B cell (primary cell): ENCODE data around the gene TGM3. TPM values are rescaled to one million over a fixed set of nuclear protein-coding genes. Genes with fewer than 3 reads are reported as not detected.

Experiments used
- ATAC-seq: fragments of 200-7000 bp; cut with Tn5 transposase; one replicate; pipeline ENCODE4 v1.10.0; 2021; ENCODE audit warnings: low read depth, mild to moderate bottlenecking, moderate number of reproducible peaks, moderate library complexity
- CTCF ChIA-PET: fragments of 350-600 bp; sonication (Branson Sonifier 250); formaldehyde crosslinking; loops from one replicate; lab custom pipeline; 2021; ENCODE audit warnings: antibody characterized with exemption, inconsistent platforms; lab: Charles Lee
- POLR2A ChIA-PET: fragments of 350-600 bp; sonication (Branson Sonifier 250); formaldehyde crosslinking; loops from one replicate; lab custom pipeline; 2021; ENCODE audit warnings: antibody characterized with exemption; lab: Charles Lee
- DNase-seq: peaks from one replicate; pipeline ENCODE4 v3.0.0; 2013
- H2AFZ ChIP-seq: 2 replicates; pipeline ENCODE4 v1.6.1; 2012; ENCODE audit warnings: mild to moderate bottlenecking, low read depth, low read length; ENCODE audit not compliant: insufficient read depth, poor library complexity, severe bottlenecking
- H3K27ac ChIP-seq, 2 donors: 1 replicate in 1 of 2; 2 replicates in 1 of 2; pipeline ENCODE4 v1.5.1; 2012 to 2013; ENCODE audit warnings: low read length in 2 of 2, mild to moderate bottlenecking in 2 of 2, moderate library complexity in 1 of 2
- H3K27me3 ChIP-seq, 4 experiments: fragments of 200-600 bp in 1 of 4; sonication (generic) in 1 of 4; replicated peaks in 1 of 4; 1 replicate in 2 of 4; 2 replicates in 2 of 4; pipeline versions ENCODE4 v1.6.1 to v1.7.0; 2013 to 2016; ENCODE audit warnings: low read length in 3 of 4, mild to moderate bottlenecking in 2 of 4, mixed read lengths in 1 of 4, moderate library complexity in 1 of 4; ENCODE audit not compliant: insufficient read depth in 4 of 4, control insufficient read depth in 3 of 4; ENCODE audit errors: control extremely low read depth in 1 of 4
- H3K36me3 ChIP-seq, 2 experiments: replicated peaks in 1 of 2; 1 replicate in 1 of 2; 2 replicates in 1 of 2; pipeline versions ENCODE4 v1.6.1 to v1.7.1; 2013; ENCODE audit warnings: low read length in 1 of 2; ENCODE audit not compliant: insufficient read depth in 2 of 2, control insufficient read depth in 1 of 2; ENCODE audit errors: control extremely low read depth in 1 of 2, extremely low read depth in 1 of 2
- H3K4me1 ChIP-seq, 2 donors: fragments of 200-600 bp in 1 of 2; sonication (generic) in 1 of 2; 1 replicate in 1 of 2; 2 replicates in 1 of 2; pipeline versions ENCODE4 v1.5.1 to v1.6.1; 2013 to 2017; ENCODE audit warnings: low read length in 2 of 2; ENCODE audit not compliant: control insufficient read depth in 2 of 2, insufficient read depth in 2 of 2
- H3K4me2 ChIP-seq: replicated peaks from 2 replicates; pipeline ENCODE3; 2012; ENCODE audit warnings: mild to moderate bottlenecking, low read depth, low read length; ENCODE audit not compliant: poor library complexity, severe bottlenecking
- H3K4me3 ChIP-seq, 5 experiments: fragments of 200-600 bp in 1 of 5; sonication (generic) in 1 of 5; 1 replicate in 3 of 5; 2 replicates in 2 of 5; pipeline versions ENCODE4 v1.5.1 to v1.7.0; 2011 to 2016; ENCODE audit warnings: low read length in 4 of 5, mild to moderate bottlenecking in 4 of 5, low read depth in 2 of 5, control low read depth in 1 of 5, moderate library complexity in 1 of 5; ENCODE audit not compliant: insufficient read depth in 1 of 5; ENCODE audit errors: control extremely low read depth in 1 of 5, extremely low read depth in 1 of 5
- H3K79me2 ChIP-seq: fragments of 200-600 bp; sonication (generic); one replicate; pipeline ENCODE4 v1.6.0; 2016; ENCODE audit warnings: low read length; ENCODE audit not compliant: control insufficient read depth, insufficient read depth
- H3K9ac ChIP-seq: fragments of 200-600 bp; sonication (generic); 2 replicates; pipeline ENCODE4 v1.6.1; 2017; ENCODE audit warnings: mild to moderate bottlenecking, low read length, moderate library complexity
- H3K9me3 ChIP-seq, 3 donors: one replicate each; pipeline versions ENCODE4 v1.6.1 to v1.7.1; 2013; ENCODE audit warnings: low read length in 2 of 3; ENCODE audit not compliant: control insufficient read depth in 2 of 3, insufficient read depth in 1 of 3; ENCODE audit errors: control extremely low read depth in 1 of 3
- H4K20me1 ChIP-seq: 2 replicates; pipeline ENCODE4 v1.6.0; 2012; ENCODE audit warnings: mild to moderate bottlenecking, low read length; ENCODE audit not compliant: insufficient read depth, control insufficient read depth, poor library complexity, severe bottlenecking
- H3K27ac Mint-ChIP-seq: one replicate; pipeline ENCODE4 v1.8.0; 2021; ENCODE audit warnings: mixed read lengths
- H3K27me3 Mint-ChIP-seq: one replicate; pipeline ENCODE4 v1.8.0; 2021; ENCODE audit warnings: mixed read lengths
- H3K4me1 Mint-ChIP-seq: one replicate; pipeline ENCODE4 v1.8.0; 2021; ENCODE audit warnings: mixed read lengths
- H3K4me3 Mint-ChIP-seq: one replicate; pipeline ENCODE4 v1.8.0; 2021; ENCODE audit warnings: mixed read lengths
- H3K9me3 Mint-ChIP-seq: one replicate; pipeline ENCODE4 v1.8.0; 2022; ENCODE audit warnings: mixed read lengths; ENCODE audit not compliant: insufficient read depth
- CTCF ChIP-seq: fragments of 200-600 bp; IDR thresholded peaks from one replicate; pipeline ENCODE4 v1.8.0; 2022; ENCODE audit warnings: antibody characterized with exemption, mild to moderate bottlenecking
- EZH2 ChIP-seq: IDR thresholded peaks from 2 replicates; pipeline ENCODE4 v1.6.1; 2012; ENCODE audit warnings: borderline replicate concordance, low read depth, mild to moderate bottlenecking, moderate library complexity, low read length; ENCODE audit not compliant: insufficient read depth, poor library complexity, severe bottlenecking
- WGBS: methylation state at CpG from one replicate; pipeline ENCODE4 v1.1.5; 2013; ENCODE audit warnings: missing lambda C conversion rate; ENCODE audit not compliant: insufficient coverage; 5-methylcytosine and 5-hydroxymethylcytosine counted together
- intact Hi-C: fragments of 100-400 bp; cut with micrococcal nuclease; formaldehyde crosslinking; loops from one replicate; pipeline ENCODE4 v1.10.0; 2022
- polyA plus RNA-seq: library from polyadenylated mRNA; depleted of rRNA; stranded (reverse); fragments of >200 nt; gene quantifications from 2 replicates; pipeline ENCODE4 v1.2.3, GENCODE V29; 2012
- total RNA-seq, 2 donors: library from RNA; stranded (reverse); fragments of 120-200 nt in 1 of 2; gene quantifications; 1 replicate in 1 of 2; 2 replicates in 1 of 2; pipeline versions ENCODE4 v1.2.3 to v1.2.4, GENCODE V29; 2013 to 2022

The TGM3 gene
- total and polyA plus RNA-seq, 2 donors (not counting 1 experiment from before 2014, with no cell fraction given): not detected

GRCh38 chr20:2331106-2331505, 35.3 kb downstream of the TGM3 start:
- CTCF ChIA-PET: no interaction called here

More at GRCh38 chr20:2331106-2331505, 35.3 kb downstream of the TGM3 start:
- Mint-ChIP-seq H3K27ac (no peak overlapping the region), H3K27me3 (peaks cover 16% of the 10 kb centered on the region), H3K4me1 (no peaks in the 10 kb centered on the region), H3K4me3 (no peak overlapping the region), H3K9me3 (no peaks in the 10 kb centered on the region)
- Histone ChIP-seq H3K36me3 (no peaks in the 10 kb centered on the region), H3K9me3 (no peaks in the 10 kb centered on the region), H3K4me2 (no peak overlapping the region), H3K27ac (no peak overlapping the region), H3K4me1 (no peaks in the 10 kb centered on the region), H3K79me2 (no peaks in the 10 kb centered on the region), H3K4me3 (no peak overlapping the region), H3K27me3 (peaks cover 0 to 5% (median under 1%) of the 10 kb centered on the region in 4 experiments), H4K20me1 (no peaks in the 10 kb centered on the region), H3K9ac (no peak overlapping the region), H2AFZ (no peak overlapping the region)
- intact Hi-C loops: no loop called here
- no peak for DNase-seq
- ATAC-seq: no peak
- WGBS: 89% methylated on average over 5 of the region's 5 CpGs
- POLR2A ChIA-PET: no interaction called here
- TF ChIP-seq EZH2: no peak
- TF ChIP-seq CTCF: no peak
